H9 (cell line): ENCODE results near the gene TTC28. TPM values are rescaled to one million over a fixed set of nuclear protein-coding genes. Genes with fewer than 3 reads are reported as not detected.

Source experiments
- DNase-seq: peaks from one replicate; pipeline ENCODE4 v3.0.0-alpha.2; 2017
- H2AFZ ChIP-seq: one replicate; pipeline ENCODE4 v1.6.1; 2013; ENCODE audit warnings: mild to moderate bottlenecking, low read length, control low read depth, moderate library complexity
- H2AK5ac ChIP-seq: 2 replicates; pipeline ENCODE4 v1.6.1; 2013; ENCODE audit warnings: low read length, control low read depth, mixed read lengths; ENCODE audit not compliant: insufficient read length
- H2BK120ac ChIP-seq: one replicate; pipeline ENCODE4 v1.6.1; 2013; ENCODE audit warnings: low read depth, mild to moderate bottlenecking, low read length, control low read depth, inconsistent platforms; ENCODE audit not compliant: poor library complexity, severe bottlenecking
- H2BK12ac ChIP-seq: 2 replicates; pipeline ENCODE4 v1.6.1; 2013; ENCODE audit warnings: low read length, control low read depth, mixed read lengths, low read depth; ENCODE audit not compliant: insufficient read length
- H2BK15ac ChIP-seq: 2 replicates; pipeline ENCODE4 v1.6.1; 2013; ENCODE audit warnings: low read depth, low read length, control low read depth
- H2BK20ac ChIP-seq: one replicate; pipeline ENCODE4 v1.6.1; 2013; ENCODE audit warnings: low read depth, mild to moderate bottlenecking, low read length, control low read depth, inconsistent platforms; ENCODE audit not compliant: poor library complexity, severe bottlenecking
- H2BK5ac ChIP-seq: 2 replicates; pipeline ENCODE4 v1.6.1; 2013; ENCODE audit warnings: low read length, control low read depth, mixed read lengths; ENCODE audit not compliant: insufficient read length
- H3K14ac ChIP-seq: 2 replicates; pipeline ENCODE4 v1.6.1; 2013; ENCODE audit warnings: low read length, control low read depth; ENCODE audit not compliant: insufficient read depth
- H3K18ac ChIP-seq: 2 replicates; pipeline ENCODE4 v1.6.1; 2013; ENCODE audit warnings: low read depth, mild to moderate bottlenecking, mixed read lengths, low read length, control low read depth; ENCODE audit not compliant: insufficient read length
- H3K23ac ChIP-seq: 2 replicates; pipeline ENCODE4 v1.6.1; 2013; ENCODE audit warnings: low read length, control low read depth, mixed read lengths, low read depth; ENCODE audit not compliant: insufficient read length
- H3K23me2 ChIP-seq: 2 replicates; pipeline ENCODE4 v1.6.1; 2013; ENCODE audit warnings: low read depth, mild to moderate bottlenecking, mixed read lengths, low read length, control low read depth; ENCODE audit not compliant: insufficient read length, poor library complexity, severe bottlenecking
- H3K27ac ChIP-seq: 2 replicates; pipeline ENCODE4 v1.5.1; 2013; ENCODE audit warnings: low read length, control low read depth, mixed read lengths, low read depth; ENCODE audit not compliant: insufficient read length
- H3K27me3 ChIP-seq: 2 replicates; pipeline ENCODE4 v1.6.1; 2013; ENCODE audit warnings: low read length, control low read depth, inconsistent platforms; ENCODE audit not compliant: insufficient read depth
- H3K4ac ChIP-seq: 2 replicates; pipeline ENCODE4 v1.6.1; 2013; ENCODE audit warnings: low read depth, mild to moderate bottlenecking, control low read depth, inconsistent platforms, low read length, moderate library complexity
- H3K4me1 ChIP-seq: 2 replicates; pipeline ENCODE4 v1.6.1; 2013; ENCODE audit warnings: low read length, control low read depth, inconsistent platforms; ENCODE audit not compliant: insufficient read depth
- H3K4me2 ChIP-seq: 2 replicates; pipeline ENCODE4 v1.6.1; 2013; ENCODE audit warnings: low read length, control low read depth, mixed read lengths; ENCODE audit not compliant: insufficient read length, insufficient read depth
- H3K56ac ChIP-seq: 2 replicates; pipeline ENCODE4 v1.6.1; 2013; ENCODE audit warnings: low read depth, mild to moderate bottlenecking, mixed read lengths, low read length, control low read depth; ENCODE audit not compliant: insufficient read length
- H3K79me1 ChIP-seq: 2 replicates; pipeline ENCODE4 v1.6.1; 2013; ENCODE audit warnings: low read depth, mild to moderate bottlenecking, moderate library complexity, low read length, control low read depth, inconsistent platforms; ENCODE audit not compliant: insufficient read depth, poor library complexity, severe bottlenecking
- H3K79me2 ChIP-seq: 2 replicates; pipeline ENCODE4 v1.6.1; 2013; ENCODE audit warnings: low read length, control low read depth, inconsistent platforms; ENCODE audit not compliant: insufficient read depth
- H3K9ac ChIP-seq: 2 replicates; pipeline ENCODE4 v1.6.1; 2013; ENCODE audit warnings: low read length, control low read depth, mixed read lengths; ENCODE audit not compliant: insufficient read length; ENCODE audit errors: extremely low read depth
- H3K9me3 ChIP-seq: one replicate; pipeline ENCODE4 v1.6.1; 2013; ENCODE audit warnings: low read depth, low read length, inconsistent platforms; ENCODE audit not compliant: control insufficient read depth
- H3T11ph ChIP-seq: one replicate; pipeline ENCODE4 v1.6.1; 2013; ENCODE audit warnings: mild to moderate bottlenecking, low read length, control low read depth, inconsistent platforms
- H4K20me1 ChIP-seq: one replicate; pipeline ENCODE4 v1.6.1; 2013; ENCODE audit not compliant: control insufficient read depth, insufficient read length, insufficient read depth
- H4K5ac ChIP-seq: 2 replicates; pipeline ENCODE4 v1.6.1; 2013; ENCODE audit warnings: low read depth, mild to moderate bottlenecking, mixed read lengths, low read length, control low read depth; ENCODE audit not compliant: insufficient read length
- H4K8ac ChIP-seq: replicated peaks from 2 replicates; pipeline ENCODE4 v1.6.1; 2013; ENCODE audit warnings: low read length, control low read depth, mixed read lengths, low read depth; ENCODE audit not compliant: insufficient read length
- H4K91ac ChIP-seq: 2 replicates; pipeline ENCODE4 v1.6.1; 2013; ENCODE audit warnings: low read depth, mild to moderate bottlenecking, moderate library complexity, mixed read lengths, low read length, control low read depth; ENCODE audit not compliant: insufficient read length
- H3K27ac Mint-ChIP-seq, 3 experiments: 2 replicates in 2 of 3; 3 replicates in 1 of 3; pipeline ENCODE4 v1.8.0; 2020 to 2021; ENCODE audit warnings: mixed read lengths in 3 of 3, mild to moderate bottlenecking in 1 of 3, moderate library complexity in 1 of 3
- H3K27me3 Mint-ChIP-seq: 2 replicates; pipeline ENCODE4 v1.8.0; 2021; ENCODE audit warnings: low read depth, mild to moderate bottlenecking, moderate library complexity, mixed read lengths
- H3K36me3 Mint-ChIP-seq, 3 experiments: 2 replicates in 2 of 3; 3 replicates in 1 of 3; pipeline ENCODE4 v1.8.0; 2020 to 2021; ENCODE audit warnings: low read depth in 3 of 3, mixed read lengths in 3 of 3; ENCODE audit not compliant: insufficient read depth in 1 of 3
- H3K4me1 Mint-ChIP-seq, 2 experiments: 2 replicates each; pipeline ENCODE4 v1.8.0; 2020; ENCODE audit warnings: mixed read lengths in 2 of 2
- H3K4me3 Mint-ChIP-seq, 2 experiments: 2 replicates in 1 of 2; 3 replicates in 1 of 2; pipeline ENCODE4 v1.8.0; 2020 to 2021; ENCODE audit warnings: mild to moderate bottlenecking in 2 of 2, mixed read lengths in 2 of 2, moderate library complexity in 1 of 2
- H3K9me3 Mint-ChIP-seq, 2 experiments: 2 replicates in 1 of 2; 3 replicates in 1 of 2; pipeline ENCODE4 v1.8.0; 2020; ENCODE audit warnings: mild to moderate bottlenecking in 2 of 2, mixed read lengths in 2 of 2, moderate library complexity in 1 of 2
- CTCF ChIP-seq: fragments of 200-600 bp; sonication (generic); conservative IDR thresholded peaks from 3 replicates; pipeline ENCODE4 v1.8.0; 2021; ENCODE audit warnings: antibody characterized with exemption, mild to moderate bottlenecking
- WGBS: extraction: QIAGEN DNeasy Blood & Tissue Kit; methylation state at CpG from one replicate; pipeline ENCODE4 v1.1.7; 2013; ENCODE audit warnings: missing lambda C conversion rate, low lambda C conversion rate, mixed read lengths; ENCODE audit not compliant: insufficient read length; ENCODE audit errors: extremely low coverage; 5-methylcytosine and 5-hydroxymethylcytosine counted together
- total RNA-seq: library from RNA; stranded (reverse); gene quantifications from 2 replicates; pipeline ENCODE4 v1.2.1, GENCODE V29; 2021

The TTC28 gene
- total RNA-seq, 1 experiment from 2014 or later: 13.6 TPM

DNA sequence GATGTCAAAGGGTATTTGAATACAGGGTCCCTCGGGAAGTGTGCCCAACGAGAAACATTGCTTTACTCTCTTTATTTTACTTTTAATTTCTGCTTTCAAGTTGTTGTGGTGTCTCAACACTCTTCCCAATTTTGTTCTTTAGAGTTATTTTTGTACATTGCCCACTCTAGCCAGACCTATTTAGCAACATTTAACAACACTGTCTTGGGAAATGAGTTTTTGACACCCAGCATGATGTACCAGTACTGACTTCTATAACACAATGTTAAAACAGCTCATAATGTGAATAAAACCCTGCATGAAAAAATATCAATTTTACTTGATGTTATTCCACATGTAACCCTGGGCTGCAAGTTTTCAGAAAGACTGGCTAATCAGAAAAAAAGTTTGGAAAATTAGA lies 410.4 kb downstream of the TTC28 start:
- WGBS: no CpG with 5 or more reads among the region's 2 CpGs
- H2BK12ac ChIP-seq: no peak overlapping the region
- no peak for DNase-seq

More for the DNA sequence above, 410.4 kb downstream of the TTC28 start:
- H2BK20ac ChIP-seq: no peak overlapping the region
- H2BK120ac ChIP-seq: no peak overlapping the region
- Mint-ChIP-seq H3K36me3 (no peaks in the 10 kb centered on the region; a peak in 1 of 7 replicates), H3K4me3 (no peak overlapping the region), H3K27ac (no peak overlapping the region), H3K4me1 (peaks cover 7 to 14% of the 10 kb centered on the region in 2 experiments), H3K27me3 (no peaks in the 10 kb centered on the region), H3K9me3 (no peaks in the 10 kb centered on the region; a peak in 1 of 5 replicates)
- H2BK5ac ChIP-seq: no peak overlapping the region
- H3T11ph ChIP-seq: no peak overlapping the region
- no peak overlapping the region for H3K14ac ChIP-seq
- no peak for TF ChIP-seq CTCF
- no peaks in the 10 kb centered on the region for H3K9me3 ChIP-seq
- no peak overlapping the region for H3K4me2 ChIP-seq
- H2AFZ ChIP-seq: no peak overlapping the region
- no peaks in the 10 kb centered on the region for H3K79me2 ChIP-seq
- H4K91ac ChIP-seq: no peak overlapping the region
- H3K23me2 ChIP-seq: no peaks in the 10 kb centered on the region
- no peak overlapping the region for H3K27ac ChIP-seq
- H2BK15ac ChIP-seq: no peak overlapping the region
- H4K8ac ChIP-seq: no peak overlapping the region
- no peaks in the 10 kb centered on the region for H3K79me1 ChIP-seq
- no peak overlapping the region for H3K18ac ChIP-seq
- H3K4me1 ChIP-seq: peaks cover 4% of the 10 kb centered on the region
- H3K4ac ChIP-seq: no peak overlapping the region
- H3K56ac ChIP-seq: no peak overlapping the region
- no peak overlapping the region for H2AK5ac ChIP-seq
- no peaks in the 10 kb centered on the region for H4K20me1 ChIP-seq
- H3K27me3 ChIP-seq: no peaks in the 10 kb centered on the region
- no peak overlapping the region for H3K23ac ChIP-seq
- H3K9ac ChIP-seq: no peak overlapping the region
- no peak overlapping the region for H4K5ac ChIP-seq
